PFSK-1 (cell line): ENCODE data around the gene REC8.
A peak's percentile ranks its signal among the peaks of the same experiment; 100 is the strongest.

Experiments used
- FOXP2 ChIP-seq: optimal IDR thresholded peaks from 2 replicates; pipeline ENCODE3; 2011; ENCODE audit warnings: borderline replicate concordance, control low read depth, inconsistent platforms; ENCODE audit not compliant: insufficient read depth; ENCODE audit errors: extremely low read length, extremely low read depth
- POLR2AphosphoS5 ChIP-seq: IDR thresholded peaks from 2 replicates; pipeline ENCODE4 v1.6.1; 2012; ENCODE audit warnings: low read depth, mild to moderate bottlenecking, control low read depth, low read length, moderate library complexity
- SIN3A ChIP-seq: IDR thresholded peaks from 2 replicates; pipeline ENCODE4 v1.6.1; 2012; ENCODE audit warnings: mild to moderate bottlenecking, low read length, moderate library complexity, borderline replicate concordance; ENCODE audit not compliant: insufficient read depth
- TAF1 ChIP-seq: IDR thresholded peaks from 2 replicates; pipeline ENCODE4 v1.6.1; 2012; ENCODE audit warnings: low read length, control low read depth, borderline replicate concordance; ENCODE audit not compliant: insufficient read depth
- TF ChIP-seq, protein P1 (sequence below), 2 experiments: IDR thresholded peaks; 2 replicates each; pipeline versions ENCODE4 v1.6.1 to v1.8.0; 2011 to 2012; ENCODE audit warnings: low read depth in 2 of 2, low read length in 2 of 2, control low read depth in 1 of 2, inconsistent platforms in 1 of 2, mild to moderate bottlenecking in 1 of 2, moderate library complexity in 1 of 2; ENCODE audit not compliant: insufficient read depth in 1 of 2

Gene REC8

DNA sequence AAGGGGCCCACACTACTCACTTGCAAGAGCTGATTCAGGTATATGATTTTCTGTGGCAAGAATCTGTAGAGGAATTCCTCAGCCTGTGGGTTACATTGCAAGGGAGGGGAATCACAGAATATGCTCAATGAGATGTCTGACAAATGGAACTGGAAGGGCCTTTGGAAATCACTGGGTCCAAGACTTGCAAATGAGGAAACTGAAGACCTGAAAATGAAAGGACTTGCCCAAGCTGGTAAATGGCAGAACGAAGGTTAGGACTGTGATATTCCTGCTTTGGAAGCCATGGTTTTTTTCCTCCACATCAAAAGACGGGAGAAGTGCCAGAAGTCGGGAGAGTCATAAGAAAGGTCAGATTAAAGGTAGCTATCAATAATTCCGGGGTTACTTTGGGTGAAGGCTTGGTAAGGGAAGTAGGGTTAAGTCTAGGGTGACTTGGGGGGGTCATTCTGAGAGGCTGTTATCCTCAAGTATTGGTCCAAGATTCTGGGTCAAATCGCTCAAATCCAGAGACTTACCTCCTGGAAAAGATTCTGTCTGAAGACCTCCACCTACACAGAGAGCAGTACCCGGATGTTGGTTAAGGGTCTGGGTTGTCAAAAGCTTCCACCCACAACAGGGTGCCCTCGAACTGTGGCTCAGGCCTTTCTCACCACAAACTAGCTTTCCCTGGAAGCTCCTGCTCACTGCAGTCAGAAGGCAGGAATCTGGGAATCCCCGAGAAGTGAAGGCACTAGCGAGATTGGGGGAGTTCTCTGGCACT lies 26.0 kb upstream of the REC8 start:
- TF ChIP-seq TAF1 (no peak), SIN3A (no peak), POLR2AphosphoS5 (no peak), FOXP2 (no peak)
- TF ChIP-seq, protein P1, sequence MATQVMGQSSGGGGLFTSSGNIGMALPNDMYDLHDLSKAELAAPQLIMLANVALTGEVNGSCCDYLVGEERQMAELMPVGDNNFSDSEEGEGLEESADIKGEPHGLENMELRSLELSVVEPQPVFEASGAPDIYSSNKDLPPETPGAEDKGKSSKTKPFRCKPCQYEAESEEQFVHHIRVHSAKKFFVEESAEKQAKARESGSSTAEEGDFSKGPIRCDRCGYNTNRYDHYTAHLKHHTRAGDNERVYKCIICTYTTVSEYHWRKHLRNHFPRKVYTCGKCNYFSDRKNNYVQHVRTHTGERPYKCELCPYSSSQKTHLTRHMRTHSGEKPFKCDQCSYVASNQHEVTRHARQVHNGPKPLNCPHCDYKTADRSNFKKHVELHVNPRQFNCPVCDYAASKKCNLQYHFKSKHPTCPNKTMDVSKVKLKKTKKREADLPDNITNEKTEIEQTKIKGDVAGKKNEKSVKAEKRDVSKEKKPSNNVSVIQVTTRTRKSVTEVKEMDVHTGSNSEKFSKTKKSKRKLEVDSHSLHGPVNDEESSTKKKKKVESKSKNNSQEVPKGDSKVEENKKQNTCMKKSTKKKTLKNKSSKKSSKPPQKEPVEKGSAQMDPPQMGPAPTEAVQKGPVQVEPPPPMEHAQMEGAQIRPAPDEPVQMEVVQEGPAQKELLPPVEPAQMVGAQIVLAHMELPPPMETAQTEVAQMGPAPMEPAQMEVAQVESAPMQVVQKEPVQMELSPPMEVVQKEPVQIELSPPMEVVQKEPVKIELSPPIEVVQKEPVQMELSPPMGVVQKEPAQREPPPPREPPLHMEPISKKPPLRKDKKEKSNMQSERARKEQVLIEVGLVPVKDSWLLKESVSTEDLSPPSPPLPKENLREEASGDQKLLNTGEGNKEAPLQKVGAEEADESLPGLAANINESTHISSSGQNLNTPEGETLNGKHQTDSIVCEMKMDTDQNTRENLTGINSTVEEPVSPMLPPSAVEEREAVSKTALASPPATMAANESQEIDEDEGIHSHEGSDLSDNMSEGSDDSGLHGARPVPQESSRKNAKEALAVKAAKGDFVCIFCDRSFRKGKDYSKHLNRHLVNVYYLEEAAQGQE (IDR thresholded peaks at IDR 0.05; ENCODE audit: insufficient read depth in 1 of 2, low read depth in 2 of 2, low read length in 2 of 2) = no peak

DNA sequence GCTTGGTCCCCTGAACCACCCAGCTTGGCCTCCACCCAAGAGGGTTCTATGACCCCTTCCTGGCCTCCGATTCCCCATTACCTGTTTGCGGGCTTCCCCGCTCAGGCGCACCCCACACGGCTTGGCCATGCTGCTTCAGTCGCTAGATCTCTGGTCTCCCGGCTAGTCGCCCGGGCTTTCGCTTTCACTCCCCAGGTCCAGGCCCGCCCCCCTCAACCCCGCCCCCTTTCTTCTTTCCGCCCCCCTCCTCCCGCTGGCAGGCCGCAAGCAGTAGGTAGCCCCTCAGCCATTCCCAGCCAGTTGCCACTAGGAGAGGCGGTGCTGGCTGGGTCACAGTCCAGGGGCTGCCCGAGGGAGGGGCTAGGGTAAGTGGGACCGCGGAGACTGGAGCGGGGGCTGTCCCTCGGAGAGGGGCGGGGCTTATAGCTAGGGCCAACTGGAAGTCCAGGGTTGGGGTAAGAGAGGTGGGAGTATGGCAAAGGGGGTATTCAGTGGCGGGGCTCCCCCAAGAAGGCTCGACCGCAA lies 25.4 kb upstream of the REC8 start, which contains the start of gene PSME2:
TSS of gene PSME2 (minus strand) at position 158 of the 525 bp plus-strand sequence. CDS start at position 129, 29 bp downstream.
- TF ChIP-seq, protein P1 (IDR thresholded peaks at IDR 0.05; ENCODE audit: insufficient read depth in 1 of 2, low read depth in 2 of 2, low read length in 2 of 2) = no peak
- TF ChIP-seq POLR2AphosphoS5 = no peak; the same call in 1 of the 2 replicates
- no peak for TF ChIP-seq TAF1
- no peak for TF ChIP-seq FOXP2
- no peak for TF ChIP-seq SIN3A

GRCh38 chr14:24146978-24147760 lies 24.7 kb upstream of the REC8 start, which contains the start of gene RNF31:
RNF31 (plus strand) TSS chr14:24147498; CDS start chr14:24147699, 201 bp downstream.
- TF ChIP-seq POLR2AphosphoS5 (peak; percentile 62; the same call in 1 of the 2 replicates), SIN3A (no peak), TAF1 (peak; percentile 45; the same call in 1 of the 2 replicates)

GRCh38 chr14:24147761-24148428 lies 24.0 kb upstream of the REC8 start:
- TF ChIP-seq SIN3A (no peak), FOXP2 (no peak), TAF1 (no peak), POLR2AphosphoS5 (no peak)
- TF ChIP-seq, protein P1 (IDR thresholded peaks at IDR 0.05; ENCODE audit: insufficient read depth in 1 of 2, low read depth in 2 of 2, low read length in 2 of 2) = no peak

DNA sequence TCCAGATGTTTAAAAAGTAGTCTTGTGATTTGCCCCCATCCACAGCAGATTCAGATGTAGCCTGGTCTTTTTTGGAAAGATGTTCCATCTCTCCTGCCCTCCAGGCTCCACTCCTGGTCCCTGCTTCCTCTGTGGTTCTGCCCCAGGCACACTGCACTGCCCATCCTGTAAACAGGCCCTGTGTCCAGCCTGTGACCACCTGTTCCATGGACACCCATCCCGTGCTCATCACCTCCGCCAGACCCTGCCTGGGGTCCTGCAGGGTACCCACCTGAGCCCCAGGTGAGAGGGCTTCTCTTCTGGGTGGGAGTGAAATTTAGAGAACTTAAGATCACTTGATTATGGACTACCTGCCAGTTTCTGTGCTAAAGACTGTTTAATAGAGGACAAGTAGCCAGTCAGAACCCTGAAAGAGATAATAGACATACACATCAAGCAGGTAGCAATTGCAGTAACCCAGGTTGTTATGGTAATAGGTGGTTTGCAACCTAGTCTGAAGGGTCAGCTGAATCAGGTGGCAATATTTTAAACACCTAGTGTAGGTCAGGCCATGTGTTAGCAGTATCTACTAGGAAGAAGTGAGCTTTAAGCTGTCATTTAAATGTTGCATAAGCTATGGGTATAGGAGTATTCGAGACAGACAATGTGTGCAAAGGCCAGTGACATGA lies 22.4 kb upstream of the REC8 start:
- no peak for TF ChIP-seq TAF1
- TF ChIP-seq, protein P1 (IDR thresholded peaks at IDR 0.05; ENCODE audit: insufficient read depth in 1 of 2, low read depth in 2 of 2, low read length in 2 of 2) = no peak
